ENCODE measurements around the gene HSD11B1. TPM values are rescaled to one million over a fixed set of nuclear protein-coding genes. Genes with fewer than 3 reads are reported as not detected.
A peak's percentile ranks its signal among the peaks of the same experiment; 100 is the strongest.

HSD11B1 gene
- total and polyA plus RNA-seq, 5 donors from 2014 or later: 0.38 to 0.74 (median 0.63) TPM

DNA sequence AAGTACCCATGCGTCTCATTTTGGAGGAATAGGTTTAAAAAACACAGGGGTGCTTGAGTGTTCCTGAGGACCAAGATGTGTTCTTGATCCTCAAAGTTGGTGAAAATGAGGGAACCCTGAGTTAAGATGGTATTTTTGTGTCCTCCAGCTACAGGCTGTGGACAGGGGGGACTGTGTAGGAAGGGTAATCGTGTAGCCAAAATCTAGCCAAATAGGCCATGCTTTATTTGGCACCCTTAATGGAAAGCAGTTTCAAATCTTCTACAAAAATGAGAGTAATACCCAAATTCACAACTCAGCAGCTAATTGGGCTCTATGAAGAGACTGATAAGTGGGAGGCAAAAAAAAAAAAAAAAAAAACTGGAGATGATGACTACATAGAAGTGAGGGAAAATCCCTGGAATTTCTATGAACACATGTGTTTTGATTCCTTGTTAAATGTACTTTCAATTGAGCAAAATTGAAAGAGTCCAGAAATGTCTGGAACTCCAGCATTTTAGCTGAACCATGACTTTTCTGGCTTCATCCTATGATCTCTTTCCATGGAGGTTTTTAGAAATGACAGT is 470 bp downstream of the HSD11B1 start:
- peaks cover 17% of the 10 kb centered on the region for H3K36me3 Mint-ChIP-seq
- H3K27me3 Mint-ChIP-seq: no peaks in the 10 kb centered on the region
- H3K9me3 ChIP-seq (ENCODE audit: control insufficient read depth in 2 of 2, low read length in 2 of 2): no peaks in the 10 kb centered on the region
- peaks cover 0 to 3% (median 0%) of the 10 kb centered on the region in 7 donors for H3K9me3 Mint-ChIP-seq
- no peaks in the 10 kb centered on the region for H3K4me1 ChIP-seq (ENCODE audit: control insufficient read depth, insufficient read depth, low read length, poor library complexity, severe bottlenecking)
- no peak overlapping the region for H3K27ac ChIP-seq (ENCODE audit: insufficient read depth, low read length, poor library complexity, severe bottlenecking)
- no peak overlapping the region for H3K4me3 ChIP-seq (ENCODE audit: low read depth, low read length)
- DNase-seq (no peak), ATAC-seq (ENCODE audit: low read depth in 2 of 2) (no peak)
- H3K4me1 Mint-ChIP-seq: peaks cover 0 to 13% (median 4%) of the 10 kb centered on the region in 4 donors
- H3K4me3 Mint-ChIP-seq: no peak overlapping the region
- no peaks in the 10 kb centered on the region for H3K36me3 ChIP-seq (ENCODE audit: control insufficient read depth, insufficient read depth, low read length)
- no peaks in the 10 kb centered on the region for H3K27me3 ChIP-seq (ENCODE audit: control insufficient read depth, insufficient read depth, low read length)
- no peak overlapping the region for H3K27ac Mint-ChIP-seq

DNA sequence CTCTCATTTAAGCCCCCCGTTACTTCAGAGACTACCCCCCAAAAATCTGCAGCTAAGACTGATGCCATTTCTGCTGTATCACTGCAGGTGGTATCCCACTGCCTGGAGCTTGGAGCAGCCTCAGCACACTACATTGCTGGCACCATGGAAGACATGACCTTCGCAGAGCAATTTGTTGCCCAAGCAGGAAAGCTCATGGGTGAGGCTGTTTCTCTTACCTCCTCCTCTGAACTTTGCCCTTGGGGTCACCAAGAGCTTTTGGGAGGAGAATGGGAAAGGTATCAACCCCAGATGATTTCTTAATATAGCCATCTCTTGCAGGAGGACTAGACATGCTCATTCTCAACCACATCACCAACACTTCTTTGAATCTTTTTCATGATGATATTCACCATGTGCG is 2.0 kb downstream of the HSD11B1 start:
- H3K4me1 Mint-ChIP-seq: peaks cover 0 to 16% (median 8%) of the 10 kb centered on the region in 4 donors
- Histone ChIP-seq H3K36me3 (ENCODE audit: control insufficient read depth, insufficient read depth, low read length) (no peaks in the 10 kb centered on the region), H3K4me3 (ENCODE audit: low read depth, low read length) (no peak overlapping the region), H3K9me3 (ENCODE audit: control insufficient read depth in 2 of 2, low read length in 2 of 2) (no peaks in the 10 kb centered on the region), H3K27me3 (ENCODE audit: control insufficient read depth, insufficient read depth, low read length) (no peaks in the 10 kb centered on the region), H3K4me1 (ENCODE audit: control insufficient read depth, insufficient read depth, low read length, poor library complexity, severe bottlenecking) (no peaks in the 10 kb centered on the region), H3K27ac (ENCODE audit: insufficient read depth, low read length, poor library complexity, severe bottlenecking) (no peak overlapping the region)
- H3K36me3 Mint-ChIP-seq: peaks cover 15% of the 10 kb centered on the region
- no peak overlapping the region for H3K27ac Mint-ChIP-seq
- peaks cover 0 to 3% (median 0%) of the 10 kb centered on the region in 7 donors for H3K9me3 Mint-ChIP-seq
- DNase-seq (no peak), ATAC-seq (ENCODE audit: low read depth in 2 of 2) (no peak)
- H3K27me3 Mint-ChIP-seq: no peaks in the 10 kb centered on the region
- no peak overlapping the region for H3K4me3 Mint-ChIP-seq

DNA sequence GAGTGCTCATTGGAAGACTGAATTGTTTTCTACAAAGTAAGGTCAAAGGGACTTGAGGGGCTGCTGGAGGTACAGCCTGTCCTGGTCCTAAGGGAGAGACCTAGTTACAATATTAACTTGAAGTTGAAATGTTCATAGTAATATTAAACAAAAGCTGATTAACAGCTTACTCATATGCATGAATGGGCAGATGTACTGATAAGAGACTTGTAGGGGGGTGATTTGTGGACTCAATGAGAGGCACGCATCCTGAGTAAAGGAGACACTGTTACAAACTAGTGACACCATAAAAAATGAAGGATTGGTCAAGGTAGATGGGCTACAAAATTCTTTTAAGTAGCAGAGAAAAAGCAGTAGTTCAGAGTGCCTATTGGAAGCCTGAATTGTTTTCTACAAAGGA is 2.7 kb downstream of the HSD11B1 start:
- no peaks in the 10 kb centered on the region for H3K9me3 ChIP-seq (ENCODE audit: control insufficient read depth in 2 of 2, low read length in 2 of 2)
- H3K36me3 ChIP-seq (ENCODE audit: control insufficient read depth, insufficient read depth, low read length): no peaks in the 10 kb centered on the region
- H3K27me3 ChIP-seq (ENCODE audit: control insufficient read depth, insufficient read depth, low read length): no peaks in the 10 kb centered on the region
- no peaks in the 10 kb centered on the region for H3K4me1 ChIP-seq (ENCODE audit: control insufficient read depth, insufficient read depth, low read length, poor library complexity, severe bottlenecking)
- Mint-ChIP-seq H3K27me3 (no peaks in the 10 kb centered on the region), H3K4me3 (no peak overlapping the region), H3K9me3 (peaks cover 0 to 3% (median 0%) of the 10 kb centered on the region in 7 donors), H3K27ac (no peak overlapping the region), H3K4me1 (peaks cover 0 to 16% (median 8%) of the 10 kb centered on the region in 4 donors), H3K36me3 (peaks cover 12% of the 10 kb centered on the region)
- DNase-seq: no peak
- ATAC-seq (ENCODE audit: low read depth in 2 of 2): no peak
- no peak overlapping the region for H3K4me3 ChIP-seq (ENCODE audit: low read depth, low read length)
- H3K27ac ChIP-seq (ENCODE audit: insufficient read depth, low read length, poor library complexity, severe bottlenecking): no peak overlapping the region

DNA sequence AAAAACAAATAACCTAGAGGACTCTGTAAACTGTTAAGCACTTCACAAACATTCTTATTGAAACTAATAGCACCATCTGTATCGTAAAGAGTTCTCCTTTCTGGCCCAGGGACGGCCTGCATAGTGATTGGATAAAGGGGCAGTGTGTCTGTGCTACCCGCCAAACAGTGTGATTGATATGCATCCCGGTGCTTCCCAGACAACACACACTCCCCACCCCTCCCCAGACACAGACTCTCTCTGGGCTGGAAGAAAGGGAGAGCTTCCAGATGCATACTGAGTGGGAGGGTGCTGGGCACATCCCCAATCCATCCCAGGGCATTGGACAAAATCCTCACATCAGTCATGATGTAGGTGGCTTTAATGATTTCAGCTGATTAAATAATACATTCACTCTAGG is 3.7 kb downstream of the HSD11B1 start:
- Histone ChIP-seq H3K36me3 (ENCODE audit: control insufficient read depth, insufficient read depth, low read length) (no peaks in the 10 kb centered on the region), H3K27me3 (ENCODE audit: control insufficient read depth, insufficient read depth, low read length) (no peaks in the 10 kb centered on the region), H3K27ac (ENCODE audit: insufficient read depth, low read length, poor library complexity, severe bottlenecking) (no peak overlapping the region), H3K9me3 (ENCODE audit: control insufficient read depth in 2 of 2, low read length in 2 of 2) (no peaks in the 10 kb centered on the region), H3K4me3 (ENCODE audit: low read depth, low read length) (no peak overlapping the region), H3K4me1 (ENCODE audit: control insufficient read depth, insufficient read depth, low read length, poor library complexity, severe bottlenecking) (no peaks in the 10 kb centered on the region)
- Mint-ChIP-seq H3K27me3 (no peaks in the 10 kb centered on the region), H3K4me3 (no peak overlapping the region), H3K27ac (no peak overlapping the region), H3K4me1 (peaks cover 0 to 16% (median 8%) of the 10 kb centered on the region in 4 donors), H3K36me3 (peaks cover 12% of the 10 kb centered on the region), H3K9me3 (peaks cover 0 to 3% (median 0%) of the 10 kb centered on the region in 7 donors)
- ATAC-seq (ENCODE audit: low read depth in 2 of 2): no peak
- no peak for DNase-seq

DNA sequence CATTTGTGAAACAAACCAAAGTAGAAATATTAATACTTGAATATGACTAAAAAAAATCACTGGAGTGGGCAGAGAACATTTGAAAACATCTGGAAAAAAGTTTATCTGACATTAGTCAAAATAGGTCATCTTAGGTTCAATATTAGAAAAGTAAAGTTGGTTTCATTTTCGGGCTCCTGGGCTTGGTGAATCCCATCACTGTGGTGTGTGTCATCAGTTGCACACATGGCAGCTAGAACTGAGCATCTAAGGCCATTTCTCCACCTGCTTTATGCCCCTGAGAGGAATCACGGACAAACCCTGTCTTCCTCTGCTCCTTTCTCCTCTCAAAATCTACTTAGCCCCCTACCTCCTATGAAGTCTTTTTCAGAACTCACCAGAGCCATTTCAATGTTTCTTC is 5.4 kb downstream of the HSD11B1 start:
- H3K27ac Mint-ChIP-seq: no peak overlapping the region

DNA sequence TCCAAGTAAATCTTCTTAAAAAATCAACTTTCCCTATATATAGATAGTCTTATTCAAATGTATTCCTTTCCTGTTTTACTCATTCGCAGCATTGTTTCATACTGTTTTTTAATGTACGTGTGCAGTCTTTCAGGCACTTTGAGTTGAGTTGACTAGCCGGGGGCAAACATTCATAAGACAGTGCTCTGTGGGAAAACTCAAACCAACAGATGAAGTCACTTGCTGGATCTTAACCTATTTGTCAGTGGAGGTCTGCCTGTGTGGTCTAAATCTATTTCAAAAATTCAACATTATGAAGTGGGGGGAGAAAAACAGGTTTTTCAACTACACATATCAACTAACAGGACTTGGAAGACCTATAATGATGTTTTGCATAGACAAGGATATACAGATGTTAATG is 6.2 kb downstream of the HSD11B1 start:
- Histone ChIP-seq H3K4me3 (ENCODE audit: low read depth, low read length) (no peak overlapping the region), H3K36me3 (ENCODE audit: control insufficient read depth, insufficient read depth, low read length) (no peaks in the 10 kb centered on the region), H3K9me3 (ENCODE audit: control insufficient read depth in 2 of 2, low read length in 2 of 2) (no peaks in the 10 kb centered on the region), H3K27me3 (ENCODE audit: control insufficient read depth, insufficient read depth, low read length) (no peaks in the 10 kb centered on the region), H3K27ac (ENCODE audit: insufficient read depth, low read length, poor library complexity, severe bottlenecking) (no peak overlapping the region), H3K4me1 (ENCODE audit: control insufficient read depth, insufficient read depth, low read length, poor library complexity, severe bottlenecking) (no peaks in the 10 kb centered on the region)
- ATAC-seq (ENCODE audit: low read depth in 2 of 2) (no peak), DNase-seq (no peak)
- H3K9me3 Mint-ChIP-seq: no peaks in the 10 kb centered on the region
- H3K4me3 Mint-ChIP-seq: no peak overlapping the region
- peaks cover 2 to 21% (median 10%) of the 10 kb centered on the region in 4 donors for H3K4me1 Mint-ChIP-seq
- peaks cover 9% of the 10 kb centered on the region for H3K36me3 Mint-ChIP-seq
- no peaks in the 10 kb centered on the region for H3K27me3 Mint-ChIP-seq
- peak overlapping the region in 1 of 3 donors; percentile 1 for H3K27ac Mint-ChIP-seq

More for the DNA sequence above, 5.4 kb downstream of the HSD11B1 start:
- ATAC-seq (ENCODE audit: low read depth in 2 of 2) (no peak), DNase-seq (peak in 1 of 3 donors; percentile 30)
- peak overlapping the region in 1 of 4 donors; percentile 19 for H3K4me3 Mint-ChIP-seq
- no peak overlapping the region for H3K27ac ChIP-seq (ENCODE audit: insufficient read depth, low read length, poor library complexity, severe bottlenecking)
- H3K4me1 ChIP-seq (ENCODE audit: control insufficient read depth, insufficient read depth, low read length, poor library complexity, severe bottlenecking): no peaks in the 10 kb centered on the region
- peaks cover 0 to 14% (median 7%) of the 10 kb centered on the region in 4 donors for H3K4me1 Mint-ChIP-seq
- H3K9me3 ChIP-seq (ENCODE audit: control insufficient read depth in 2 of 2, low read length in 2 of 2): no peaks in the 10 kb centered on the region
- peaks cover 0 to under 1% (median 0%) of the 10 kb centered on the region in 7 donors for H3K9me3 Mint-ChIP-seq
- H3K36me3 ChIP-seq (ENCODE audit: control insufficient read depth, insufficient read depth, low read length): no peaks in the 10 kb centered on the region
- H3K36me3 Mint-ChIP-seq: peaks cover 12% of the 10 kb centered on the region
- H3K4me3 ChIP-seq (ENCODE audit: low read depth, low read length): peak overlapping the region; percentile 17
- no peaks in the 10 kb centered on the region for H3K27me3 Mint-ChIP-seq
- H3K27me3 ChIP-seq (ENCODE audit: control insufficient read depth, insufficient read depth, low read length): no peaks in the 10 kb centered on the region

DNA sequence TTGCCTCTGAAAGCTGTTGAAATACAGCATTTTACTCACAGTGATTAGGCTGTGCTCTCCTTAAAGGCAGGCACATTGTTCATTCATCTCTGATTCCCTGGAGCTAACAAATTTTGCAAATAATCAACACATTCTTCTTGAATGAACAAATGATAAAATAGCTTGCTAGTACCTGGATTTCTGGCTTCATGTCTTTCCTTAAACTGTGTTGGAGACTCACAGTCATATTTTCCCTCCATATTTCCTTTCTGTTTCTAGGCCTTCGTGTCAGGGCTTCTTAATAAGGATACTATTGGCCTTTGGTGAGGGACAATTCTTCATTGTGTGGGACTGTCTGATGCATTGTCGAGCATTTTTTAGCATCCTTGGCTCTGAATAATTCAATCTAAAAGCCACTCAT is 9.7 kb downstream of the HSD11B1 start:
- Mint-ChIP-seq H3K27ac (peak overlapping the region in 2 of 3 donors; percentile 16 to 19), H3K9me3 (peaks cover 0 to 2% (median 0%) of the 10 kb centered on the region in 7 donors), H3K27me3 (no peaks in the 10 kb centered on the region), H3K4me3 (no peak overlapping the region), H3K4me1 (peaks cover 7 to 26% (median 15%) of the 10 kb centered on the region in 4 donors), H3K36me3 (no peaks in the 10 kb centered on the region)
- no peaks in the 10 kb centered on the region for H3K36me3 ChIP-seq (ENCODE audit: control insufficient read depth, insufficient read depth, low read length)
- H3K9me3 ChIP-seq (ENCODE audit: control insufficient read depth in 2 of 2, low read length in 2 of 2): no peaks in the 10 kb centered on the region
- H3K27me3 ChIP-seq (ENCODE audit: control insufficient read depth, insufficient read depth, low read length): no peaks in the 10 kb centered on the region
- H3K27ac ChIP-seq (ENCODE audit: insufficient read depth, low read length, poor library complexity, severe bottlenecking): no peak overlapping the region
- no peak overlapping the region for H3K4me3 ChIP-seq (ENCODE audit: low read depth, low read length)
- DNase-seq: no peak
- ATAC-seq (ENCODE audit: low read depth in 2 of 2): no peak
- no peaks in the 10 kb centered on the region for H3K4me1 ChIP-seq (ENCODE audit: control insufficient read depth, insufficient read depth, low read length, poor library complexity, severe bottlenecking)

DNA sequence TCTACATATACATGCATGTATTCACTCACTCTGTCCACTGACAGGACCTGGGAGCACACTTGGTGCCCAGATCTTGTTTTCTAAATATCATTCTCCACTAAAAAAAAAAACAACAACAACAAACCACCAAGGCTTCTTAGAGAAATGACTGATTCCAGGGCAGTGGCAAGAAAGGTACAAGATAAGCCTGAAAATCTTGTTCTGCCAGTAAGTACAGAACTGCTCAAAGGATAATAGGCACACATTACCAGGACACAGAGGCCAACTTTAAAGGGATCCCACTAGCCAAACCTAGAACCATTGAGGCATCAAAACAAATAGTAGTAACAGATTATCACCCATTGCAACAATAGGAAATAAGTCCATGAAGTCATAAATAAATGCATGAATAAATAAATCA is 10.7 kb downstream of the HSD11B1 start:
- Histone ChIP-seq H3K9me3 (ENCODE audit: control insufficient read depth in 2 of 2, low read length in 2 of 2) (no peaks in the 10 kb centered on the region), H3K36me3 (ENCODE audit: control insufficient read depth, insufficient read depth, low read length) (no peaks in the 10 kb centered on the region), H3K4me3 (ENCODE audit: low read depth, low read length) (no peak overlapping the region), H3K27ac (ENCODE audit: insufficient read depth, low read length, poor library complexity, severe bottlenecking) (no peak overlapping the region), H3K27me3 (ENCODE audit: control insufficient read depth, insufficient read depth, low read length) (no peaks in the 10 kb centered on the region), H3K4me1 (ENCODE audit: control insufficient read depth, insufficient read depth, low read length, poor library complexity, severe bottlenecking) (no peaks in the 10 kb centered on the region)
- no peaks in the 10 kb centered on the region for H3K36me3 Mint-ChIP-seq
- peaks cover 7 to 20% (median 12%) of the 10 kb centered on the region in 4 donors for H3K4me1 Mint-ChIP-seq
- H3K27me3 Mint-ChIP-seq: no peaks in the 10 kb centered on the region
- peaks cover 0 to 3% (median 0%) of the 10 kb centered on the region in 7 donors for H3K9me3 Mint-ChIP-seq
- no peak overlapping the region for H3K4me3 Mint-ChIP-seq
- no peak for DNase-seq
- ATAC-seq (ENCODE audit: low read depth in 2 of 2): no peak
- H3K27ac Mint-ChIP-seq: no peak overlapping the region

Data from CD4-positive, CD25-positive, alpha-beta regulatory T cell (primary cell).